CD4-positive, alpha-beta T cell (primary cell): ENCODE results near the gene PHLDB3. TPM values are rescaled to one million over a fixed set of nuclear protein-coding genes. Genes with fewer than 3 reads are reported as not detected.

Experiments
- ATAC-seq: fragments of 200-7000 bp; cut with Tn5 transposase; one replicate; pipeline ENCODE4 v1.10.0; 2022; ENCODE audit warnings: mild to moderate bottlenecking; ENCODE audit not compliant: poor library complexity
- CTCF ChIA-PET: fragments of 350-600 bp; sonication (Branson Sonifier 250); formaldehyde crosslinking; loops from one replicate; lab custom pipeline; 2021; ENCODE audit warnings: antibody characterized with exemption, inconsistent platforms; lab: Charles Lee
- POLR2A ChIA-PET: fragments of 350-600 bp; sonication (Branson Sonifier 250); formaldehyde crosslinking; loops from one replicate; lab custom pipeline; 2021; ENCODE audit warnings: antibody characterized with exemption, inconsistent platforms; lab: Charles Lee
- DNase-seq, 14 experiments: peaks; one replicate each; pipeline ENCODE4 v3.0.0-alpha.2; 2013 to 2020; ENCODE audit warnings: mixed read lengths in 2 of 14
- H3K27ac ChIP-seq, 2 donors: one replicate each; pipeline versions ENCODE4 v1.5.1 to v1.7.0; 2013; ENCODE audit warnings: low read length in 2 of 2, low read depth in 1 of 2, mild to moderate bottlenecking in 1 of 2
- H3K27me3 ChIP-seq, 2 experiments: 1 replicate in 1 of 2; 2 replicates in 1 of 2; pipeline versions ENCODE4 v1.6.1 to v1.7.0; 2013; ENCODE audit warnings: low read length in 2 of 2, control low read depth in 1 of 2, mild to moderate bottlenecking in 1 of 2, moderate library complexity in 1 of 2; ENCODE audit not compliant: insufficient read depth in 2 of 2, control insufficient read depth in 1 of 2
- H3K36me3 ChIP-seq: one replicate; pipeline ENCODE4 v1.6.1; 2013; ENCODE audit warnings: low read length, control low read depth; ENCODE audit not compliant: insufficient read depth
- H3K4me1 ChIP-seq: one replicate; pipeline ENCODE4 v1.6.1; 2013; ENCODE audit warnings: low read length, control low read depth; ENCODE audit not compliant: insufficient read depth
- H3K4me3 ChIP-seq: one replicate; pipeline ENCODE4 v1.5.1; 2013; ENCODE audit warnings: mild to moderate bottlenecking, low read length, moderate library complexity
- H3K9me3 ChIP-seq, 2 experiments: 1 replicate in 1 of 2; 2 replicates in 1 of 2; pipeline versions ENCODE4 v1.6.1 to v1.7.0; 2013; ENCODE audit warnings: low read length in 2 of 2, mild to moderate bottlenecking in 2 of 2, control low read depth in 1 of 2, moderate library complexity in 1 of 2; ENCODE audit not compliant: control insufficient read depth in 1 of 2, insufficient read depth in 1 of 2
- H3K27ac Mint-ChIP-seq: one replicate; pipeline ENCODE4 v1.8.0; 2020; ENCODE audit warnings: mixed read lengths
- H3K27me3 Mint-ChIP-seq: one replicate; pipeline ENCODE4 v1.8.0; 2021; ENCODE audit warnings: mixed read lengths
- H3K36me3 Mint-ChIP-seq: one replicate; pipeline ENCODE4 v1.8.0; 2021; ENCODE audit warnings: low read depth, mixed read lengths
- H3K4me1 Mint-ChIP-seq: one replicate; pipeline ENCODE4 v1.8.0; 2021; ENCODE audit warnings: low read depth, mixed read lengths
- H3K4me3 Mint-ChIP-seq: one replicate; pipeline ENCODE4 v1.8.0; 2020; ENCODE audit warnings: mild to moderate bottlenecking, mixed read lengths
- H3K9me3 Mint-ChIP-seq: one replicate; pipeline ENCODE4 v1.8.0; 2020; ENCODE audit warnings: mixed read lengths
- intact Hi-C, 2 experiments: fragments of 100-400 bp; cut with DNase I in 1 of 2; cut with micrococcal nuclease in 1 of 2; formaldehyde crosslinking; loops; one replicate each; pipeline versions ENCODE4 v1.15.1 to v1.9.0; 2023 to 2025; cut with DNase I, micrococcal nuclease
- total RNA-seq, 174 experiments: library from RNA in 2 of 174; stranded (reverse) in 2 of 174; gene quantifications; one replicate each; pipeline ENCODE4 v1.2.3 and lab custom pipeline; 2021 to 2026
- TF ChIP-seq, protein P1 (sequence below): fragments of 200-600 bp; IDR thresholded peaks from one replicate; pipeline ENCODE4 v1.8.0; 2022; ENCODE audit warnings: antibody characterized with exemption, mild to moderate bottlenecking

PHLDB3 gene
- total RNA-seq, 2 experiments from 2014 or later = 75.1 to 77.4 TPM

GRCh38 chr19:43546581-43546980 lies 42.0 kb upstream of the PHLDB3 start:
- ATAC-seq = no peak
- no peak overlapping the region for H3K27ac Mint-ChIP-seq
- Histone ChIP-seq H3K27ac (peak overlapping the region in 1 of 2 donors; percentile 10), H3K36me3 (peaks cover 54% of the 10 kb centered on the region), H3K9me3 (no peaks in the 10 kb centered on the region), H3K27me3 (no peaks in the 10 kb centered on the region), H3K4me3 (no peak overlapping the region), H3K4me1 (no peaks in the 10 kb centered on the region)
- H3K36me3 Mint-ChIP-seq = peaks cover 83% of the 10 kb centered on the region
- H3K4me1 Mint-ChIP-seq = no peaks in the 10 kb centered on the region
- H3K9me3 Mint-ChIP-seq = no peaks in the 10 kb centered on the region
- DNase-seq = no peak
- POLR2A ChIA-PET = no interaction called here
- CTCF ChIA-PET = no interaction called here
- no peaks in the 10 kb centered on the region for H3K27me3 Mint-ChIP-seq
- H3K4me3 Mint-ChIP-seq = no peak overlapping the region
- TF ChIP-seq, protein P1, sequence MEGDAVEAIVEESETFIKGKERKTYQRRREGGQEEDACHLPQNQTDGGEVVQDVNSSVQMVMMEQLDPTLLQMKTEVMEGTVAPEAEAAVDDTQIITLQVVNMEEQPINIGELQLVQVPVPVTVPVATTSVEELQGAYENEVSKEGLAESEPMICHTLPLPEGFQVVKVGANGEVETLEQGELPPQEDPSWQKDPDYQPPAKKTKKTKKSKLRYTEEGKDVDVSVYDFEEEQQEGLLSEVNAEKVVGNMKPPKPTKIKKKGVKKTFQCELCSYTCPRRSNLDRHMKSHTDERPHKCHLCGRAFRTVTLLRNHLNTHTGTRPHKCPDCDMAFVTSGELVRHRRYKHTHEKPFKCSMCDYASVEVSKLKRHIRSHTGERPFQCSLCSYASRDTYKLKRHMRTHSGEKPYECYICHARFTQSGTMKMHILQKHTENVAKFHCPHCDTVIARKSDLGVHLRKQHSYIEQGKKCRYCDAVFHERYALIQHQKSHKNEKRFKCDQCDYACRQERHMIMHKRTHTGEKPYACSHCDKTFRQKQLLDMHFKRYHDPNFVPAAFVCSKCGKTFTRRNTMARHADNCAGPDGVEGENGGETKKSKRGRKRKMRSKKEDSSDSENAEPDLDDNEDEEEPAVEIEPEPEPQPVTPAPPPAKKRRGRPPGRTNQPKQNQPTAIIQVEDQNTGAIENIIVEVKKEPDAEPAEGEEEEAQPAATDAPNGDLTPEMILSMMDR = no peak
- intact Hi-C loops = no loop called here

- Histone ChIP-seq H3K4me1 (no peaks in the 10 kb centered on the region), H3K4me3 (no peak overlapping the region), H3K27me3 (no peaks in the 10 kb centered on the region), H3K36me3 (peaks cover 53% of the 10 kb centered on the region), H3K9me3 (no peaks in the 10 kb centered on the region), H3K27ac (peak overlapping the region in 1 of 2 donors; percentile 10)
- ATAC-seq (no peak), DNase-seq (no peak)
- intact Hi-C loops = no loop called here
- H3K4me3 Mint-ChIP-seq = no peak overlapping the region
- TF ChIP-seq, protein P1 = no peak
- no peaks in the 10 kb centered on the region for H3K4me1 Mint-ChIP-seq
- no peak overlapping the region for H3K27ac Mint-ChIP-seq
- no peaks in the 10 kb centered on the region for H3K27me3 Mint-ChIP-seq
- peaks cover 83% of the 10 kb centered on the region for H3K36me3 Mint-ChIP-seq
- ChIA-PET CTCF (no interaction called here), POLR2A (no interaction called here)
- H3K9me3 Mint-ChIP-seq = no peaks in the 10 kb centered on the region
Measured at GRCh38 chr19:43545981-43546380, 41.4 kb upstream of the PHLDB3 start.

- no peaks in the 10 kb centered on the region for H3K9me3 ChIP-seq
- intact Hi-C loops = no loop called here
- CTCF ChIA-PET = no interaction called here
- H3K27me3 ChIP-seq = no peaks in the 10 kb centered on the region
- H3K4me1 ChIP-seq = no peaks in the 10 kb centered on the region
- Mint-ChIP-seq H3K27ac (peak overlapping the region; percentile 49), H3K9me3 (no peaks in the 10 kb centered on the region), H3K36me3 (peaks cover 83% of the 10 kb centered on the region), H3K27me3 (no peaks in the 10 kb centered on the region), H3K4me3 (no peak overlapping the region), H3K4me1 (no peaks in the 10 kb centered on the region)
- POLR2A ChIA-PET = no interaction called here
- H3K4me3 ChIP-seq = no peak overlapping the region
- DNase-seq = no peak
- H3K36me3 ChIP-seq = peaks cover 54% of the 10 kb centered on the region
- ATAC-seq = no peak
- TF ChIP-seq, protein P1 = no peak
- no peak overlapping the region for H3K27ac ChIP-seq
Measured at GRCh38 chr19:43545276-43545675, 40.7 kb upstream of the PHLDB3 start.
